HepG2 (cell line): ENCODE data around the gene ABCG4. TPM values are rescaled to one million over a fixed set of nuclear protein-coding genes. Genes with fewer than 3 reads are reported as not detected.
A peak's percentile ranks its signal among the peaks of the same experiment; 100 is the strongest.

Experiments
- ATF1 ChIP-seq: IDR thresholded peaks from 2 replicates; pipeline ENCODE4 v1.6.1; 2016; ENCODE audit warnings: mild to moderate bottlenecking, control low read depth
- ATRX ChIP-seq: sonication (generic); formaldehyde crosslinking; IDR thresholded peaks from 2 replicates; pipeline ENCODE4 v1.4.0; 2020; ENCODE audit warnings: missing genetic modification reagents, borderline replicate concordance
- CC2D1A ChIP-seq: sonication (generic); formaldehyde crosslinking; IDR thresholded peaks from 2 replicates; pipeline ENCODE4 v1.8.1; 2023; ENCODE audit warnings: mild to moderate bottlenecking, missing genetic modification reagents
- CENPBD1 ChIP-seq: sonication (generic); formaldehyde crosslinking; IDR thresholded peaks from 2 replicates; pipeline ENCODE4 v1.8.0; 2022; ENCODE audit warnings: missing genetic modification reagents, low read depth, mild to moderate bottlenecking, borderline replicate concordance
- GMEB1 ChIP-seq: sonication (generic); formaldehyde crosslinking; IDR thresholded peaks from 2 replicates; pipeline ENCODE4 v1.5.1; 2020; ENCODE audit warnings: missing genetic modification reagents, mild to moderate bottlenecking, borderline replicate concordance
- KDM6A ChIP-seq: IDR thresholded peaks from 2 replicates; pipeline ENCODE4 v1.6.1; 2016; ENCODE audit warnings: low read depth
- MAF1 ChIP-seq: sonication (generic); formaldehyde crosslinking; IDR thresholded peaks from 2 replicates; pipeline ENCODE4 v1.5.0; 2020; ENCODE audit warnings: missing genetic modification reagents, borderline replicate concordance
- MYNN ChIP-seq: sonication (generic); formaldehyde crosslinking; IDR thresholded peaks from 2 replicates; pipeline ENCODE4 v1.4.0; 2020; ENCODE audit warnings: mild to moderate bottlenecking, low read depth, missing genetic modification reagents
- RXRA ChIP-seq: sonication (generic); formaldehyde crosslinking; IDR thresholded peaks from 2 replicates; pipeline ENCODE4 v1.5.1; 2020; ENCODE audit warnings: missing genetic modification reagents
- TBP ChIP-seq: sonication (generic); formaldehyde crosslinking; IDR thresholded peaks from 2 replicates; pipeline ENCODE4 v1.5.0; 2020; ENCODE audit warnings: missing genetic modification reagents
- U2AF2 ChIP-seq: fragments of 200-400 bp; formaldehyde crosslinking; IDR thresholded peaks from 2 replicates; pipeline ENCODE4 v1.6.1; 2017; ENCODE audit warnings: low read depth, mild to moderate bottlenecking, low read length
- ZFP62 ChIP-seq: sonication (generic); formaldehyde crosslinking; IDR thresholded peaks from 2 replicates; pipeline ENCODE4 v1.4.0; 2020; ENCODE audit warnings: missing genetic modification reagents
- ZGPAT ChIP-seq: IDR thresholded peaks from 2 replicates; pipeline ENCODE4 v1.6.1; 2016; ENCODE audit warnings: mild to moderate bottlenecking
- ZNF124 ChIP-seq: sonication (generic); formaldehyde crosslinking; IDR thresholded peaks from 2 replicates; pipeline ENCODE4 v1.4.0; 2020; ENCODE audit warnings: missing genetic modification reagents
- ZNF225 ChIP-seq: sonication (generic); formaldehyde crosslinking; IDR thresholded peaks from 2 replicates; pipeline ENCODE4 v1.4.0; 2020; ENCODE audit warnings: mild to moderate bottlenecking, missing genetic modification reagents
- ZNF432 ChIP-seq: sonication (generic); formaldehyde crosslinking; IDR thresholded peaks from 2 replicates; pipeline ENCODE4 v1.5.0; 2020; ENCODE audit warnings: missing genetic modification reagents, mild to moderate bottlenecking, borderline replicate concordance
- ZNF598 ChIP-seq: sonication (generic); formaldehyde crosslinking; IDR thresholded peaks from 2 replicates; pipeline ENCODE4 v1.5.1; 2020; ENCODE audit warnings: mild to moderate bottlenecking, missing genetic modification reagents, borderline replicate concordance
- ZNF670 ChIP-seq: sonication (generic); formaldehyde crosslinking; IDR thresholded peaks from 2 replicates; pipeline ENCODE4 v1.8.0; 2022; ENCODE audit warnings: mild to moderate bottlenecking, missing genetic modification reagents, borderline replicate concordance
- ZNF775 ChIP-seq: sonication (generic); formaldehyde crosslinking; IDR thresholded peaks from 2 replicates; pipeline ENCODE4 v1.4.0; 2020; ENCODE audit warnings: missing genetic modification reagents, mild to moderate bottlenecking, moderate library complexity, borderline replicate concordance
- ZNF777 ChIP-seq: sonication (generic); formaldehyde crosslinking; IDR thresholded peaks from 2 replicates; pipeline ENCODE4 v1.4.0; 2020; ENCODE audit warnings: missing genetic modification reagents
- polyA plus RNA-seq, 8 experiments: library from polyadenylated mRNA; depleted of rRNA in 3 of 8; stranded (reverse) in 7 of 8; unstranded in 1 of 8; fragments of >200 nt; fragmentation: Illumina TruSeq in 4 of 8; extraction: Trizol in 4 of 8; gene quantifications; 2 replicates each; pipeline versions ENCODE4 v1.2.1 to v1.2.3, GENCODE V29; 2011 to 2016; ENCODE audit warnings: low read depth in 4 of 8, missing spikeins in 1 of 8, mixed read lengths in 1 of 8; ENCODE audit not compliant: insufficient read depth in 1 of 8
- total RNA-seq, 5 experiments: library from RNA; depleted of rRNA; stranded (reverse); fragments of >200 nt; fragmentation: Illumina TruSeq; extraction: Trizol; gene quantifications; 2 replicates each; pipeline ENCODE4 v1.2.3, GENCODE V29; 2016; ENCODE audit warnings: low read depth in 1 of 5
- TF ChIP-seq, protein P1 (sequence below): sonication (generic); formaldehyde crosslinking; IDR thresholded peaks from 2 replicates; pipeline ENCODE4 v1.9.0; 2021; ENCODE audit warnings: missing genetic modification reagents, mild to moderate bottlenecking, borderline replicate concordance
- TF ChIP-seq, protein P2 (sequence below): sonication (generic); formaldehyde crosslinking; conservative IDR thresholded peaks from 2 replicates; pipeline ENCODE4 v1.4.0; 2020; ENCODE audit warnings: mild to moderate bottlenecking, missing genetic modification reagents, moderate library complexity

ABCG4 gene
- total and polyA plus RNA-seq, 2 of the 13 experiments (the other 11 are each of a cell fraction or from before 2014, with no cell fraction given): not detected

- TF ChIP-seq KDM6A (CRISPR knock-in tag) (no peak), ZNF775 (CRISPR knock-in tag) (no peak), ZNF598 (CRISPR knock-in tag) (no peak), ZGPAT (CRISPR knock-in tag) (peak; percentile 72; the same call in 1 of the 2 replicates), ZFP62 (CRISPR knock-in tag) (no peak), ZNF670 (CRISPR knock-in tag) (no peak), ATF1 (CRISPR knock-in tag) (no peak), ZNF124 (no peak), MYNN (CRISPR knock-in tag) (no peak), U2AF2 (no peak), CC2D1A (CRISPR knock-in tag) (no peak), GMEB1 (CRISPR knock-in tag) (peak; percentile 53; the same call in 1 of the 2 replicates), CENPBD1 (CRISPR knock-in tag) (no peak; the same call in 1 of the 2 replicates), TBP (CRISPR knock-in tag) (no peak), ZNF225 (CRISPR knock-in tag) (0 out of 2 replicates have a peak, but pooled peaks have one; percentile 9), ZNF432 (CRISPR knock-in tag) (no peak), RXRA (CRISPR knock-in tag) (no peak), ATRX (CRISPR knock-in tag) (no peak), ZNF777 (peak; percentile 72; the same call in 1 of the 2 replicates), MAF1 (0 out of 2 replicates have a peak, but pooled peaks have one; percentile 68)
- TF ChIP-seq, protein P1, sequence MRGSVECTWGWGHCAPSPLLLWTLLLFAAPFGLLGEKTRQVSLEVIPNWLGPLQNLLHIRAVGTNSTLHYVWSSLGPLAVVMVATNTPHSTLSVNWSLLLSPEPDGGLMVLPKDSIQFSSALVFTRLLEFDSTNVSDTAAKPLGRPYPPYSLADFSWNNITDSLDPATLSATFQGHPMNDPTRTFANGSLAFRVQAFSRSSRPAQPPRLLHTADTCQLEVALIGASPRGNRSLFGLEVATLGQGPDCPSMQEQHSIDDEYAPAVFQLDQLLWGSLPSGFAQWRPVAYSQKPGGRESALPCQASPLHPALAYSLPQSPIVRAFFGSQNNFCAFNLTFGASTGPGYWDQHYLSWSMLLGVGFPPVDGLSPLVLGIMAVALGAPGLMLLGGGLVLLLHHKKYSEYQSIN (CRISPR knock-in tag): no peak
- TF ChIP-seq, protein P2, sequence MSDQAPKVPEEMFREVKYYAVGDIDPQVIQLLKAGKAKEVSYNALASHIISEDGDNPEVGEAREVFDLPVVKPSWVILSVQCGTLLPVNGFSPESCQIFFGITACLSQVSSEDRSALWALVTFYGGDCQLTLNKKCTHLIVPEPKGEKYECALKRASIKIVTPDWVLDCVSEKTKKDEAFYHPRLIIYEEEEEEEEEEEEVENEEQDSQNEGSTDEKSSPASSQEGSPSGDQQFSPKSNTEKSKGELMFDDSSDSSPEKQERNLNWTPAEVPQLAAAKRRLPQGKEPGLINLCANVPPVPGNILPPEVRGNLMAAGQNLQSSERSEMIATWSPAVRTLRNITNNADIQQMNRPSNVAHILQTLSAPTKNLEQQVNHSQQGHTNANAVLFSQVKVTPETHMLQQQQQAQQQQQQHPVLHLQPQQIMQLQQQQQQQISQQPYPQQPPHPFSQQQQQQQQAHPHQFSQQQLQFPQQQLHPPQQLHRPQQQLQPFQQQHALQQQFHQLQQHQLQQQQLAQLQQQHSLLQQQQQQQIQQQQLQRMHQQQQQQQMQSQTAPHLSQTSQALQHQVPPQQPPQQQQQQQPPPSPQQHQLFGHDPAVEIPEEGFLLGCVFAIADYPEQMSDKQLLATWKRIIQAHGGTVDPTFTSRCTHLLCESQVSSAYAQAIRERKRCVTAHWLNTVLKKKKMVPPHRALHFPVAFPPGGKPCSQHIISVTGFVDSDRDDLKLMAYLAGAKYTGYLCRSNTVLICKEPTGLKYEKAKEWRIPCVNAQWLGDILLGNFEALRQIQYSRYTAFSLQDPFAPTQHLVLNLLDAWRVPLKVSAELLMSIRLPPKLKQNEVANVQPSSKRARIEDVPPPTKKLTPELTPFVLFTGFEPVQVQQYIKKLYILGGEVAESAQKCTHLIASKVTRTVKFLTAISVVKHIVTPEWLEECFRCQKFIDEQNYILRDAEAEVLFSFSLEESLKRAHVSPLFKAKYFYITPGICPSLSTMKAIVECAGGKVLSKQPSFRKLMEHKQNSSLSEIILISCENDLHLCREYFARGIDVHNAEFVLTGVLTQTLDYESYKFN (CRISPR knock-in tag): no peak; the same call in 1 of the 2 replicates
These were observed 19.8 kb downstream of the ABCG4 start, which contains the start of gene NLRX1 (continued) for GRCh38 chr11:119168471-119169281.
